DND-41 (cell line): ENCODE data around the gene RBM6.

ENCODE experiments used
- EZH2 ChIP-seq: IDR thresholded peaks from 3 replicates; pipeline ENCODE4 v1.6.1; 2012; ENCODE audit warnings: borderline replicate concordance, low read depth, mild to moderate bottlenecking, moderate library complexity, low read length, inconsistent platforms; ENCODE audit not compliant: severe bottlenecking
- TF ChIP-seq, protein P1 (sequence below): IDR thresholded peaks from 2 replicates; pipeline ENCODE4 v1.5.1; 2012; ENCODE audit warnings: borderline replicate concordance, low read length, moderate library complexity, mild to moderate bottlenecking; ENCODE audit not compliant: poor library complexity, severe bottlenecking; ENCODE audit errors: extremely low read depth

DNA sequence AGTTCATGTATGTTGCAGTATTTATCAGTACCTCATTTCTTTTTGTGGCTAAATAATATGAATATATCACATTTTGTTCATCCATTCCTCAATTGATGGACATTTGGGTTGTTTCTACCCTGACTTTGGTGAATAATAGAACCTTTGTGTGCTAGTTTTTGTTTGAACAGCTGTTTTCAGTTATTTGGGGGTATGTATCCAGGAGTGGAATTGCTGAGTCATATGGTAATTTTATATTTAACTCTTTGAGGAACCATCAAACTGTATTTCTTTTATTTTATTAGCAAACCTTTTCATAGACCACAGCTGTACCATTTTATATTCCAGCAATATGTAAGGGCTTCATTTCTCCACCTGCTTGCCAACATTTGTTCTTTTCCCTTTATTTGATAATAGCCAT is 110.4 kb downstream of the RBM6 start:
- TF ChIP-seq, protein P1, sequence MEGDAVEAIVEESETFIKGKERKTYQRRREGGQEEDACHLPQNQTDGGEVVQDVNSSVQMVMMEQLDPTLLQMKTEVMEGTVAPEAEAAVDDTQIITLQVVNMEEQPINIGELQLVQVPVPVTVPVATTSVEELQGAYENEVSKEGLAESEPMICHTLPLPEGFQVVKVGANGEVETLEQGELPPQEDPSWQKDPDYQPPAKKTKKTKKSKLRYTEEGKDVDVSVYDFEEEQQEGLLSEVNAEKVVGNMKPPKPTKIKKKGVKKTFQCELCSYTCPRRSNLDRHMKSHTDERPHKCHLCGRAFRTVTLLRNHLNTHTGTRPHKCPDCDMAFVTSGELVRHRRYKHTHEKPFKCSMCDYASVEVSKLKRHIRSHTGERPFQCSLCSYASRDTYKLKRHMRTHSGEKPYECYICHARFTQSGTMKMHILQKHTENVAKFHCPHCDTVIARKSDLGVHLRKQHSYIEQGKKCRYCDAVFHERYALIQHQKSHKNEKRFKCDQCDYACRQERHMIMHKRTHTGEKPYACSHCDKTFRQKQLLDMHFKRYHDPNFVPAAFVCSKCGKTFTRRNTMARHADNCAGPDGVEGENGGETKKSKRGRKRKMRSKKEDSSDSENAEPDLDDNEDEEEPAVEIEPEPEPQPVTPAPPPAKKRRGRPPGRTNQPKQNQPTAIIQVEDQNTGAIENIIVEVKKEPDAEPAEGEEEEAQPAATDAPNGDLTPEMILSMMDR: no peak
- TF ChIP-seq EZH2: no peak
